ENCODE measurements around the gene TMEM141.

GRCh38 chr9:136803551-136804508 lies 12.7 kb downstream of the TMEM141 start:
- no peak for TF ChIP-seq EP300 (IDR thresholded peaks at IDR 0.05; ENCODE audit: borderline replicate concordance in 1 of 2, low read depth in 2 of 2, low read length in 2 of 2)
- no peak for TF ChIP-seq CTCF (IDR thresholded peaks at IDR 0.05; ENCODE audit: control extremely low read depth in 1 of 3, insufficient read depth in 1 of 3, low read depth in 1 of 3, low read length in 3 of 3)
- TF ChIP-seq EGR1 (IDR thresholded peaks at IDR 0.05; ENCODE audit: borderline replicate concordance, low read depth, low read length), result no peak
- no peak for TF ChIP-seq POLR2A (IDR thresholded peaks at IDR 0.05; ENCODE audit: control extremely low read depth in 1 of 2, low read depth in 2 of 2, low read length in 2 of 2)
- TF ChIP-seq ATF3 (IDR thresholded peaks at IDR 0.05; ENCODE audit: insufficient read depth, low read depth, low read length), result no peak
- TF ChIP-seq TCF12 (IDR thresholded peaks at IDR 0.05; ENCODE audit: low read depth, low read length), result no peak
- TF ChIP-seq BRCA1 (IDR thresholded peaks at IDR 0.05; ENCODE audit: low read depth, low read length), result no peak
- TF ChIP-seq YY1 (IDR thresholded peaks at IDR 0.05; ENCODE audit: low read depth, low read length), result no peak
- TF ChIP-seq RAD21 (IDR thresholded peaks at IDR 0.05 in 1 of 2, conservative IDR thresholded peaks at IDR 0.05 in 1 of 2; ENCODE audit: low read depth in 2 of 2, low read length in 2 of 2), result no peak

Data from H1 (cell line).